Measurements from ENCODE around the gene CCND1. TPM values are rescaled to one million over a fixed set of nuclear protein-coding genes. Genes with fewer than 3 reads are reported as not detected.

The CCND1 gene
- 422 and 522 TPM in 2 replicates for total RNA-seq (2014; rRNA removed; shearing (Covaris generic))

DNA sequence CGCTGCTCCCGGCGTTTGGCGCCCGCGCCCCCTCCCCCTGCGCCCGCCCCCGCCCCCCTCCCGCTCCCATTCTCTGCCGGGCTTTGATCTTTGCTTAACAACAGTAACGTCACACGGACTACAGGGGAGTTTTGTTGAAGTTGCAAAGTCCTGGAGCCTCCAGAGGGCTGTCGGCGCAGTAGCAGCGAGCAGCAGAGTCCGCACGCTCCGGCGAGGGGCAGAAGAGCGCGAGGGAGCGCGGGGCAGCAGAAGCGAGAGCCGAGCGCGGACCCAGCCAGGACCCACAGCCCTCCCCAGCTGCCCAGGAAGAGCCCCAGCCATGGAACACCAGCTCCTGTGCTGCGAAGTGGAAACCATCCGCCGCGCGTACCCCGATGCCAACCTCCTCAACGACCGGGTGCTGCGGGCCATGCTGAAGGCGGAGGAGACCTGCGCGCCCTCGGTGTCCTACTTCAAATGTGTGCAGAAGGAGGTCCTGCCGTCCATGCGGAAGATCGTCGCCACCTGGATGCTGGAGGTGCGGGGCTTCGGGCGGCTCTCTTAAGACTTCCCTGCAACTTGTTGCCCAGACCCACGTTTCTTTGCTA is at the start of gene CCND1:
Gene CCND1, plus strand, starts transcription at position 162 of the 587 bp plus-strand sequence. Its CDS starts 158 bp downstream, at position 320.
- DNase-seq (ENCODE audit: low spot score): peak; percentile 89

DNA sequence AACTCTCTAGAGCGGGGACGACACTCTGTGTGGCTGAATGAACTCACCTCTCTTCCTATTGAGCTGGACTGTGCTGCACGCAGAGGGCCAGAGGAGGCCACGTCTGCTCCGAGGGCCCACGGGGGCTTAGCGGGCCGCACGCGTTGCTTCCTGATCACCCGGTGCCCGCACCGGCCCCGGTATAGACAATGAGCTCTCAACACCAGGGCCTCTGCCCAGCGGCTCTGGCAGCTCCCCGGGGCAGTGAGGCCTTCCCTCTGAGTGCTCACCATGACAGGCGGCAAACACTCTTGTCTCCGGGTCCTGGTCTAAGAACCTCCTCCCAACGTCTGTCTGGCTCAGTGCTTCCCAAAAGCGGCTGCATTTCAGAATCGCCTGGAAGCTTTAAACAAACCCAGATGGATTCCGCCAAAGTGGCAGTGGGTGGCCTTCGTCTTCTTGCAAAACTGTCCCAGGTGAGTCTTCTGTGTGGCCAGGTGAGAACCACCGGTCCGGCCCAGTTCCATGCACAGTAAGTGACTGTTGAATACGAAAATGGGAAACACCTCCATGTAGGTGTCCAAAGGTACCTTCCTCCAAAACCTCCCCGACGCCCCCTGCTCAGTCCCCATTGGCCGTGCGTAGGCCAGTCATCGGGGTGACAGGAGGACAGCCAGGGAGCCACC is 47.8 kb upstream of the CCND1 start:
- DNase-seq (ENCODE audit: low spot score): no peak

DNA sequence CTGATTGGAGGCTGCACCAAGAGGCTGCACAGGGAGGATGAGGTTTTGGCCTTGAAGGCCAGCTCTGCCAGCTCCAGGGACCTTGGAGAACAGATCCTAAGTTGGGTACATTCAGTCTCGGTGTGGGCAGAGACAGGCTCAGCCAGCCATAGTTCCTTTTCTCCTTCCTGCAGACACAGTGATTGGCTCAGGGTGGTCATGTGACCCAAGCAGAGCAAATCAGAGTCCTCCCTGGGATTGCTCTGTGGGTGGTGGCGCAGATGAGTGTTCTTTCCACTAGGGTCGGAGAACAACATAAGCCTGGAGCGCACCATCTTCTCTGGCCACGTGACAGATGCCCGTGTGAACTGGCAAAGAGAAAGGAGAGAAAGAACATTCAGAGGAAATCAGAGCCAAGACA is 47.1 kb upstream of the CCND1 start:
- no peak for DNase-seq (ENCODE audit: low spot score)

DNA sequence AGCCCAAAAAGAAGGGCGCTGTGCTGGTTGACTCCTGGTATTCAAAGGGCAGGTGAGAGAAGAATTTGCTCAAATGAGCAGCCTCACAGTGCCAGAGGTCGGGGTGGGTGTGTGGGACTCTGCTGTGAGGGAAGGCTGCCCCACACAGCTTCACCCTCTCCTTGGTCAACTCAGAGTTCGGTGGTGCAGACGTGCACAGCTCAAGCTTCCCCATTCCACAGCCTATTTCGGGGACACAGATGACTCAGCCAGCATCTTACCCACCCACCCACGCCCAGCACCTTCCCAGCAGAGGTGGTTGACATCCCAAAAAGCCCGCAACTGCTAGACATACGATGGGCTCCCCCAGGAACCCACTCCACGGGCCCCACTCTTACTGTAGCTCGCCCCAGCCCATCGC is 46.5 kb upstream of the CCND1 start:
- DNase-seq (ENCODE audit: low spot score): no peak

DNA sequence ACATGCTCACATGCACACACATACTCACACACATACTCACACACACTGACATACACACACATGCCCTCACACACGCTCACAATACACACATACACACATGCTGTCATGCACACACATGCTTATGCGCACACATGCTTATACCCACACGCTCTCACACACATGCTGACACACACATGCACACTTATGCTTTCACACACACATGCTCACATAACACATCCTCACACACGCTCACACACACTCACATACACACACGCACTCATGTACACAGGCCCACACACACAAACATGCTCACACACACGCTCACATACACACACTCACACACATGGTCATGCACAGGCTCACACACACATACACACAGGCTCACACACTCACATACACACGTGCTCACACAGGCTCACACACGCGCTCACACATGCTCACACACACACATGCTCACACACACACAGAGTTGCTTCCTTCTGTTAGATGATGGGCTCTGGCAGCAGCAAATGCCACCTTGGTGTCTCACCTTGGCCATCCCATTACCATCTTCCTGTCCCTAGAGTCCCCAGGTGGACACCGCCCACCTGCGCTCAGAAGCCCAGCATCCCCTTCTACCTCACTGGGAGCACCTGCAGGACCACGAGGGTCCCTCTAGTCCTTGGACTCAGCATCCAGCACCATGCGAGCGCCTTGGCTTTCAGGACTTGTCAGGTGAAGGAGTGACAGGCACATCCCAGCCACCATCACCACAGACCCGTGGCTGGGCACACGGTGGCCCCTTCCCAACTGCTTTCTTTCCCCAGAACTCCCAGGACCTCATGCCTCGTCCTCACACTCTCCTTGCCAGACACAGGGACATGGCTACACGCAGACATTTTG is 44.9 kb upstream of the CCND1 start:
- DNase-seq (ENCODE audit: low spot score): no peak

DNA sequence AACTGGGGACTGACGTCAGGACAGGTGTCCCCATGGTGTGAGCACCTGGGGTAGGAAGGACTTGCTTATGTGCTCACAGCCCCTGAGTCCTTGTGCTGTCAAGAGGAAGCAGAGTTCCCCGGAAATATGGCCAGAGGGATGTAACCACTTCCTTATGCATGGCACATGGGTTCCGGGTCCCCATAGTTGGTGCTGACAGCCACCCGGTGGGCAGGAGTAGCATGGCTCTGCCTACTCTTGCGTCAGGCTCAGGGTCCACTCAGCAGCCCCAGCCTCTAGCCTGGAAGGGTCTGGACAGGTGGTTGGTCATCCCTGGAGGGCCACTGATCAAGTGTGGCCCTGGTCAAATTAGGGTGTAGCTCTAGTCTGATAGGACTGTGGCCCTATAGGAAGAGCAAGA is 42.8 kb upstream of the CCND1 start:
- peak; percentile 18 for DNase-seq (ENCODE audit: low spot score)

DNA sequence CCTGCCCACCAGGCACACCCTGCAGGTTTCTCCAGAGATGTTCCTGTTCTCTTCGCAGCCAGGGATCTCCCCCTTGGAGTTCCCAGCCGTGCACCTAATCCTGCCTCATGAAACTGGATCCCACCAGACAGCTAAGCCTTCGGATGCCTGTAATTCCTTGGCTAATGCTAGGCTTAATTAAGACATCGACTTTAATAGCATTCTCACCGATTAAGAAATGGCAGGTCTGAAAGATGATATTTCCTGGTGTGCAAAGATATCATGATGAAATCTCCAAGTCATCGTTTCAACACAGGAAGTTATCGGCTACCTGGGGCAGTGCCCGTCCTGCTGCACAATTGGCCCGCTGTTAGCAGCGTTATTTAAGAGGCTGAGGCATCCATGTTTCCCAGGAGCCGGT is 41.5 kb upstream of the CCND1 start:
- no peak for DNase-seq (ENCODE audit: low spot score)

DNA sequence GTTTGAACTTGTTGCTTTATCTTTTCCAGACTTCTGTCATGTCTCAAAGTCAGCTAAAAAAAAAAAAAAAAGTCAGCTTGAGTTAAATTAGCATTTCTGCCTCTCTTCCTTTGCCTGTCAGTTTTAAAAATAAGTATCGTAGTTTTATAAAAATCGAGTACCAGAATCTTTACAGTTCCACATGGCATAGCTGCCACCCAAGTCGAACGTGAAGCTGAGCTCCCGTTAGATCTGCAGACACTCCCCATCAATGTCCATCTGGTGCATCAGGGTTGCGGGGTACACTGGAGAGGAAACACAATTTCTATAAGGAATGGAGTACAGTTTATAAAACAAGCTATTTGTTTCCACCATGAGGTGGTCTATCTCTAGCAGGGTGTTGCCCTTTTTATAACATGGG is 41.0 kb upstream of the CCND1 start:
- no peak for DNase-seq (ENCODE audit: low spot score)

DNA sequence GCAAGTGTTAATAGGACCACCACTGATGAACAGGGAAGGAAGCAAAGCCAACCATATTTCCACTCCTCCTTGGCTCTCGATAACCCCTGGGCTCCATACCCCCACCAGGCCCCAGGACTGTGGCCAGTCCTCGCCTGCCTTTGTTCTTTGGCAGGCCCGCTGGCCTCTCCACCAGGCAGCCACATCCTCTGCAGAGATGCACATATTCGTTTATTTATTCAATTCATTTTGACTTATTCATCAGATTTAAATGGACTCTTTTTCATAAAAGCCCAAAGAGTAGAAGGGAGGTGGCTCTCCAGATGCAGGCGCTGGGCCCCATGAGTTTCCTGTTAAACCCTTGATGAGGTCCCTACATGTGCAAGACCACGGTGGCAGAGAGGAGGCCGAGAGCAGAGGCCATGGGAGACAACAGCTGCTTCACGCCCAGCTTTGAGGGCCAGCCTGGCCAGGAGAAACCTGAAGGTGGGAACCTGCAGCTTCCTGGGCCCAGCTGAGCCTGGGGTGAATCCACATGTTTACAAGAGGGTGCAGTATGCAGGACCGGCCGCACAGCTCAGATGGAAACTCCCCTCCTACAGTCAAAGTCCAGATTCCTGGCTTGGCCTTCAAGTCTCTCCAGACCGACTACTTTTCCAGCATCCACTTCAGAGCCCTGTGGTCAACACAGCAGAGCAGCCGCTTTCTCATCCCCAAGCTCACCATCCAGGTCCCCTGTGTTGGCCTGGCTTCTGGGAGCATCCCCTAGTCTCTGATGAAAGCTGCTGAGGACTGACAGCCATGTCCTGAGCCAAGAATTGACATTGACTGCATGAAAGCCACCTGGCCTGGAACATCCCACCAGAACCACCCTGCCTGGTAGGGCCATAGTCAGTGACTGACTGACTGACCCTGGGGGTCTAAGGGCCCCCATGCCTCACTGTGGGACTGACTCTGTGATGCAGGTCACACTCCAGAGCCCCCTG is 39.7 kb upstream of the CCND1 start:
- no peak for DNase-seq (ENCODE audit: low spot score)

DNA sequence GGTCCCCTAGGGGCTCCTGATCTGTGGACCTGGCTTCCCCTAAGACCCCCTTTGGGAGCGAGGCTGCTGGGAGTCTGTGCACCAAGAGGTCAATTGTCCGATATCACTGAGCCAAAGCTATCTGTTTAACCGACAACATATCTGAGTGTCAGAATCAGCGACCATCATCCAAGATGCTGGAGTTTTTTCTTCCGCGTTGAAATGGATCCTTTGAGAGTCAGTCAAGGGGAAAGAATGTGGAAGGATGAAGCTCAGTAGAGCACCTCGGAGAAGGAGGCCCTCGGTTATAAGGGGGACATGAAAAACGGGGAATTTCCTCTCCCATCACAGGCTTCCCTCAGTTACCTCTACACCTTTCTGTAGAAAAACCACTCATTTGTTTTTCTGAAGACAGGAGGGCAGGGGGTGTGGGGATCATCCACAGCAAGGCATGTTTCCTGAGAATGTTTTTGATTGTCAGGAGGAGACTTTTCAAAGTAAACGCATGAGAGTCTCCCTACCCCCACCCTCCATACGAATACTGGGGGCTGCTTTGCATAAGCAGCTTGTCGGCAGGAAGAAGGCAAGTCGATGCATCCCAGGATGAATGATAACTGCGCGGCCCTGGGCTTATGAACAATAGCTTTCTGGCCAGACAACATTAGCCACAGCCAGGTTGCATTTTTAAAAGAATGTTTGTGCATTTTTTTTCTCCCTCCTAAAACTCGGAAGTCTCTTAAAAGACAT is 37.7 kb upstream of the CCND1 start:
- no peak for DNase-seq (ENCODE audit: low spot score)

DNA sequence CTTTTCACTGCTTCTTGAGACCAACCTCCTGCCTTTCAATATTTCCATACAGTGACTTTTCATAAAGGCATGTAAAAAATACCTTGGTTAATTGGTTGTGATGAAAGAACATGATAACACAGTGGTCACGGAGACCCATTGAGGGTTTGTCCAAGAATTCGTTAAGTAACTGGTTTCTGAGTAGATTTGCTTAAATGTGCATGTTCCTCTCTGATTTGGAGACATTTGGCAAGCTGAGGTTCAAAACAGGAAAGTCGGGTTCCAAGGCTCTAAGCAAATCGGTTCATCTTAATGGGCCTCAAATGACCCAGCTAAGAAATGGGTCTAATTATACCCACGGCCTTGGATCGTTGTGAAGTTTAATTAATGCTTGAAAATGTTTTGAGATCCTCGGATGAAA is 36.9 kb upstream of the CCND1 start:
- no peak for DNase-seq (ENCODE audit: low spot score)

DNA sequence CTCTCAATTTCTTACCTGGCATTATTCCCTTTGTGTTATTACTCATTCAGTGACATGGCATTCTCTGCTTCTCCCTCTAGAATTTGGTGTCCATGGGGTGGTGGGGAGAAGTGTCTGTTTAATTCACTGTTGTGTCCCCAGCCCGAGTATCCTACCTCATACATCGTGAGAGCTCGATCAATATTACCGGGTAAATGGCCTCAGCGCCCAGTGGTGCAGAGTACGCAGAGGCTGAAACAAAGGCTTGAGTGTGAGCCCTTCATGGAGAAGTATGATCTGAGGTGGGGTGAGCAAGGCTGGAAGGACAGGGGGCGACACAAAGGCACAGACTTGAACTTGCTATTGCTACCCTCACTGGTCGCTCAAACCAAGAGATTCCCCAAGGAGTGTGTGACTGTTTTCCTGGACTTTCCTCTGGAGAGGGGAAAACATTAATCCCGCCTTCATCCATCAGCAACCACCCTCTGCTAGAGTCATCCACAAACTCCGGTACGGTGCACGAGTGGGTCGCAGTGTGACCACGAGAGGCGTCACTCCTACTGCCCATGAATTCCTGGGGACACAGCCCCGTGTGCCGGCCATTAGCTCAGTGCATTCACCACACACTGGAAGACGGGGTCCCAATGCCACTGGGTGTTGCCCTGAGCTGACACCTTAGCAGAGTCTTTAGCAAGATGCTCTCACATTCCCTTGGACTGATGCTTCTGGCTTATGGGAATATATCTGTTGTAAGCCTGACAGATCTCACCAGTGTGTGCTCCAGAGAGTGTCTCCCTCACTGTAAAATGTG is 35.0 kb upstream of the CCND1 start:
- no peak for DNase-seq (ENCODE audit: low spot score)

DNA sequence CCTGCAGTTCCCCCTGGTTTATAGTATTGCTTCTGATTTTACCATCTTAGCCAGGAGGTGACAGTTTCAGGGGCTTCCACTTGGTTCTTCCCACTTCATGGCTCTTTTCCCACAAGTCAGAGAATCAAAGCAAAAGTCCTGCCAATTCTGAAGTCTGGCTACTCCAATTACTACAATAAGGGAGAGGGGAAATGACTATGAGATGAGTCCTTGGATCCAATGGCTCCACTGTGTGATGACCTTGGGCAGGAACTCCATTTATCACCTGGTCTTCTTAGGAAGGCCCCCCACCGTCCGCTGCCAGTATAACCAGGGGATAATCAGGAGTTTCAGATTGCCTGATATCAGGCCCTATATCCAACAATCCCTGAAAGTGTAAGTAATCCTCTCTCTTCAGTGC is 31.6 kb upstream of the CCND1 start:
- peak; percentile 5 for DNase-seq (ENCODE audit: low spot score)

DNA sequence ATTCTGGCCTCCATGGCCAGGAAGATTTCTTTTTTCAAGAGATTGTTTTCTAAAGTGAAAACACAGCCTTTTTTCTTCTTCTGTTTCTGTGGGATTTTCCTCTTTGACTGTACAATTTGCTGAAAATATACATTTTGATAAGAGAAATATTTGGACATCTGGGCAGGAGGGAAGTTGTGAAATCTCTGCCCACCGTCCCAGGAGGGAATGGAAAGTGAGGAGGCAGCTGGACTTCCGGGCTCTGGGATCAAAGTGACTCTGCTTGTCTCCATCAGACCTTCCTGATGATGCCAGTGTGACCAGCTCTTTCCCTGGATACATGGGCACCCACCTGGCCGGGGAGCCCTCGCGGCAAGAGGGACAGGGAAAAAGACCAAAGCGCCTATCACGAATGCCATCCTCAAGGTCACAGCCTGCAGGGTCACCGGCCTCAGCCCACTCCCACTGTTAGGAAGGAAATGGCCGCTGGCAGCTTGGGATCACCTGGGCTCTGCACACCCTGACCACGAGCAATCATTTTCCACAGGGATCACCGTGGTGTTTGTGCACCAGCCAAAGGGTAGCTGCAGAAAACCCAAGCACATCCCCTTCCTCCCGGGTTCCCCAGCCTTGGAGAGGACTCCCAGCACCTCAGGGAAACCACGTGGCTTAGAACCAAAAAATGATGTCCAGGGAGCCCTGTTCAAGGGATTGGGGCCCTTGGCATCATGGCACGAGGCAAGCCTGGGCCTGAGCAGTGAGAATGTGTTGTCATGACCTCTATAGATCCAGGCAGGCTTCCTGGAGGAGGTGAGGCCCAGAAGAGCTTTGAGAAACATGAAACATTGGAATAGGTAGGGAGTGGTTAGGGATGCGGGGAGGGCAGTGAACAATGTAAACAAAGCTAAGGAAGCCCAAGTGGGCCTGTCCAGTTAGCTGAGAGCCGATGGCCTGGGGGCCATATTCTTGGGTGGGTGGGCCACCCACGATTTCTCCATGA is 29.1 kb upstream of the CCND1 start:
- no peak for DNase-seq (ENCODE audit: low spot score)

DNA sequence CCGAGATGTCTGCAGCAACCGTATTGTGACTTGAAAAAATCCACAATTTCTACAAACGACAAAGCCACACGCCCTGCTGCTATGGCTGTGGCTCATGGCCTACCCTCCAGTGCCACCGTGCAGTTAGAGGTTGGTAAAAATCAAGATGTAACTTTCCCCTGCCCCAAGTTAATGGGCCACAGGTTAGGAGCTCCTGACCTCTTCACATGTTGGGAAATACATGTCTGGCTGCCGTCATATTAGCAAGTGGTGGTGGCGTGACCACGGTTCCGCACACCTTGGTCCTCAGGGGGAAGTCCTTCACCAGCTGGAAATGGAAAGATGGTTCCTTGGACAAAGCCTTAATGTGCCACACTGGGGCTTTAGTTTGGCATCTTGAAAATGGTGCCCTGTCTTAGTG is 27.4 kb upstream of the CCND1 start:
- DNase-seq (ENCODE audit: low spot score): no peak

DNA sequence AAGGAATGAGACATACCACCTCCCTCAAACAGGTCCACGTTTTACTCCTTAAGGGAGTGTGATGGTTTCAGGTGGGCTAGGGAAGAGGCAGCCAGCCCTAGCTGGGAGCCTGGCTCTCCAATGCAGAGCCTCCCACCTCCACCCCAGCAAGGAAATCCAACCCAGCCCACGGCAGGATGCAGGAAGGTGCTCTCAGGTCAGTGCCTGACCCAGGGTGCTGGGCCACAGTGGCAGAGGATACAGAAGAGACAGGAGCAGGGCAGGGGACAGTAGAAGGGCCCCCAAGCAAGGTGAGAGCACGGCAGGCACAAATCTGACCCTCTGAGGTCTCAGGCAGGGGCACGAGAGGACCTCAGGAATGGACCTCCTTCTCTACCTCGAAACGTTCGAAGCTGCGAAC is 26.9 kb upstream of the CCND1 start:
- no peak for DNase-seq (ENCODE audit: low spot score)

DNA sequence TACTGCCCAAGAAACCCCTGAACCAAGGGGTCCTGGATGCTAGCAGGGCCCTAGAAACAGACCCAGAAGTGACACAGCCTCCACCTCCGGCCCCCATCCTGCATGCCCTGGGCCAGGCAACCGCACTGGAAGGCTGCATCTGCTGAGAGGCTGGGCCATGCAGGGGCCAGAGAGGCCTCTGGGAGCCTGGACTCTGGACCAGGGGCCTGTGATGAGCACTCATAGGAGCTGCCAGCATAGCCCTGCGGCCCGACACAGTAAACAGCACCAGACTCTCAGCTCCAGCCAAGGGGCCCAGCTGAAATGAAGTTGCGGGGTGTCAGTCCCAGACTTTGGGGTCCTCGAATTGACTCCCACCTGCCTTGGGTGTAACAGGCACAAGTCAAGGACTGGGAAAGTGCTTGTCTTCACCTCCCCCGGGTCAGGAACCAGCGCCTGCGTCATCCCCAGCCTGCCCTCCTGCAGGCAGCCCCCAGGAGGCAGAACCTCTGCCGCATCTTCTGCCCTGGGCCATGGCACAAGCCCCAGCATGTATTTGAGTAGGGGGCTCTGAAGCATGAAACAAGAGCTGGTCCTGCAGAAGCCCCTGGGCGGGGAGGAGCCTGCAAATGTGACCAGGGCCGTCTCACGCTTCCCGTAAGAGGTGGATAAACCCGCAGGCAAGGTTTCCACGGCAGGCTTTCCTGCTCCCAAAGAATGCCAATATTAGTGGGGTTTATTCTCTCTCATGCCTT is 25.2 kb upstream of the CCND1 start:
- DNase-seq (ENCODE audit: low spot score): no peak

DNA sequence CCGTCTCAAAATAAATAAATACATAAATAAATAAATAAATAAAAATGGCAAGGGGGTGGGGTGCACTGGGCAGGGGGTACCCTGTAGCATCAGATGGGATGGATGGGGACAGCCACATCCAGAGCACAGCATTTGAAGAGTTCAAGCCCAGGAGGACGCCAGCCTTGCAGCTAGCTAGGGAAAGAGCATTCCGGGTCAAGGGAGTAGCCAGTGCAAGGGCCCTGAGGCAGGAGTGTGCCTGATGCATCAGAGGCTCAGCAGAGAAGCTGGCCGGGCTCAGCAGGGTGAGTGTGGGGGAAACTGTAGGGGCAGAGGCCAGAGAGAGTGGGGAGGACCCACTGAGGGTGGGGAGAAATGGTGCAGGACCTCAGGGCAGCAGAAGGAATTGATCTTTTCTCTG is 23.7 kb upstream of the CCND1 start:
- DNase-seq (ENCODE audit: low spot score): no peak

Data from A172 (cell line).